Stimulated activated CD8-positive, alpha-beta memory T cell treated with anti-CD3 and anti-CD28 coated beads, Interleukin-12 subunit alpha, Interleukin-12 subunit beta, amount 100 ng/mL, for 4 hours (primary cell): ENCODE measurements around the gene ADM5.
A peak's percentile ranks its signal among the peaks of the same experiment; 100 is the strongest.

Source experiments
- DNase-seq: peaks from one replicate; pipeline ENCODE4 v3.0.0-alpha.2; 2020; ENCODE audit warnings: low read depth

Gene ADM5

GRCh38 chr19:49689133-49690078 lies at the start of gene ADM5:
ADM5 (plus strand) TSS chr19:49689594; CDS start chr19:49689838, 244 bp downstream.
- no peak for DNase-seq

DNA sequence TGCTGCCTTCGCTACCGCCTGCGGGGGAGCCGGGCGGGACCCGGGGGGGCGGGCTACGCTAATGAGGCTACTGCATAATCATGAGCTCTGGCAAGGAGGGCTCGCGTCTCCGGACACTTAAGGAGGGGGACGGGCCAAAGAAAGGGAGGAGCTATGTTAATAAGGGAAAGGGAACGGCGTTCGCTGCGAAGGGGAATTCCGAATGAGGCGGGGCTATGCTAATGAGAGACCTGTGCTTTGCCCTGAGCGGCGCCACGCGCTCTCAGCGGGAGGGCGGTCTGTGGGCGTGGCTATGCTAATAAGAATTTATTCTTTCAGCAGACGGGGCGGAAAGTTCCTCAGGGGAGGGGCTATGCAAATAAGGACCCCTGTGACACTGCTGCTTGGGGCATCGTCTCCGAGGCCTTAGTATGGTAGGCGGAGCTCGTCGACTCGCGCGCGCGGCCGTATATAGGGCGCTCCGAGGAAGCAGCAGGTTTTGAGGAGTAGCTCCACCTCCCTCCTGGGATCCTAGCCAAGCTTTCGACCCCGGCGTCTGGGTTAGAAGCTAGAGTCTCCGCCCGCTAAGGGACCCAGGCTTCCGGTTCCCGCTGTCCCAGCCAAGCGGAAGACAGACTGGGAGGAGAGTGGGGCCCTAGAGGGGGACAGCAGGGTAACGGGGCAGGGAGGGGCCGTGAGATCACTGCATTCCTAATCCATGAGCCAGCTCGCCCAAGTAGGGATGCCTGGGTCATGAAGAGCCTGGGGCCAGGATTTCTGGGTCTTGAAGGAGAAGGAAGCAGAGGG lies 49.1 kb upstream of the ADM5 start, which contains the start of gene RRAS:
RRAS (minus strand) TSS at position 31 of the 786 bp plus-strand sequence. CDS start 45 bp downstream, outside the sequence.
- DNase-seq: peak; percentile 99

DNA sequence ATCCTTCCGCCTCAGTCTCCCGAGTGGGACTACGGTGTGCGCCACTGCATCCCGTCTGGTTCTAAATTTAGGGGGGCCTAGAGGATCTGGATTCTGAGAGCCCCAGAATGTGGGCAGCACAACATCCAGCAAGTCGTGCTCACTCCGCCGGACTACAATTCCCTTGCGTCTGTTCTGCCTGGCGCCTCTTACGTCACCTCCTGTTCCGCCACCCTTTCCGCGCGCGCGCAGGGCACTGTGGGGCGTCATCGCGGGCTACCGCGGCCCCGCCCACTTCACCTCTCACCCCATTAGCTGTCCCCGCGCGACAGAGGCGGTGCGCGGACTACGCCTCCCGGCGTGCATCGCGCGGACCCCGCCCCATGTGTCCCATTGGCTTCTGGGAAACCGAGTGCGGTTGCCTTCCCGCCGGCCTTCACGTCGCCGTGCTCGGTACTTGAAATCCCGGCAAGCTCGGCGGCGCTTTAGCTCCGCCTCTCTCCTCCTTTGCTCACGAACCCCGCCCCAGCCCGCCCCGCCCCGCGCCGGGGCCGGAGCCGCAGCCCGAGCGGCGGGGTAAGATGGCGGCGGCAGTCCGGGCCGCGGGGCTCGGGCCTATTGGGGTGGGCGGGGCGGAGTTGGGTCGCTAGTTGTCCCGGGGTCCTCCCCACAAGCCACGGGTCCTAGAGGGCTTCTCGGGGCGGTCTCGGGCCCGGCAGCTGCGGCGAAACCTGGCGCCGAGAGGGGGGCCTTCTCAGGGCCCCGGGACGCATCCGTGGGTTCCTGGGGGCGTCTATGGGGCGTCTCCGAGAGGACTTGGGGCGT lies 47.5 kb upstream of the ADM5 start, which contains the start of gene SCAF1:
SCAF1 (plus strand) TSS at position 522 of the 804 bp plus-strand sequence. CDS start 2,818 bp downstream, outside the sequence.
- DNase-seq: peak; percentile 100

DNA sequence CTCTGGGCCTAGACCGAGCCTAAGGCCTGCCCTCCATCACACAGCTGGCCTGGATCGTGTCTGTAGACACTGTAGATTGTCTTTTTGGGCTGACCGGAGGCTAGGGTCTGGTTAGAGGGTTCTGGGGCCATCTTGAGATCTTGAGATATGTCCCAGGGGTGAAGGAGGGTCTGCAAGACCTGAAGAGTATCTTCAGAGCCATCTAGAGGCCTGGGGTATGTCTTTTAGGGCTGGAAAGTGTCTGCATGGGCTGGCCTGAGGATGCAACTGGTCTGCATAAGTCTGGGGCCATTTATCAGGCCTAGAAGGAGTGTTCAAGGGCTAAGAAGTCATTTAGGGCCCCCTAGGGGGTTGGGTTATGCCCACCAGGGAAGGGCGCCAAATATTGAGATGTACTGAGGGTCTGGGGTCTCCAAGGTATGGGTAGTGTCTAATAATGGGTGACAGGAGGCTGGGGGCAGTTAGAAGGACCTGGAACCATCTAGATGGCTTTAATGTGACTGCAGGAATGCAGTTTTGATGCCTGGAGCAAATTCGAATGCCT lies 46.8 kb upstream of the ADM5 start:
- no peak for DNase-seq

GRCh38 chr19:49643466-49643865 lies 45.9 kb upstream of the ADM5 start:
- DNase-seq: no peak

DNA sequence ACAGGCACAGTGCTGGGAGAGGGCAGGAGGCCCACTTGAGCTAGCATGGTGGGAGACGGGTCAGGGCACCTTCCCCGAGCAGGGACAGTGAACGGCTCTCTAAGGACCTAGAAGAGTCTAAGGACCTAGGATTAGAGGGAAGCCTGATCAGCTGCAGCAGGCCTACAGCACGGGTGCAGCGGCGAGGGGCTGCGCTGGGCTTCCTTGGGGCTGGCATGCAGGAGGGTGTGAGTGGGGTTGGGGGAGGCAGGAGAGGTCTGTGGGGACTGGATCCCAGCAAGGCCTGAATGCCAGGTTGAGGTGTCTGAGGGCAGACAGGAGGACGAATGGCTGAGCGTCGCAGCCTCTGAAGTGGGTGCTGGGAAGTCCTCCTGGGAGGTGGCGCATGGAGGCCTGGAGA lies 43.8 kb upstream of the ADM5 start:
- no peak for DNase-seq

- DNase-seq: no peak
These were observed 43.4 kb upstream of the ADM5 start for GRCh38 chr19:49645995-49646394.

DNA sequence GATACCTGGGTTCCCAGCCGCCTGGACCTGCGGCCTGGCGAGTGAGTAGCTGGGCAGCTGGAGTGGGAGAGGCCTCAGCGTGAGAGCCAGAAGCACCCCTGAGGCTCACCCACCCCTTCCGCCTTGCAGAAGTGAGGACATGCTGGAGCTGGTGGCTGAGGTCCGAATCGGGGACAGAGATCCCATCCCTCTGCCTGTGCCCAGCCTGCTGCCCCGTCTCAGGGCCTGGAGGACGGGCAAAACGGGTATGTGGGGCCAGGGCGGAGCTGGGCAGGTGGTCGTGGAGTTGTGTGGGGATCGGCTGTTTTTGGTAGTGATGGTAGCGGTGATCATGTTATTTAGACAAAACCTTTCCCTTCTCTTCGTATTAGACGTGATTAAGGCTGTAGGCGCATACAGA lies 42.8 kb upstream of the ADM5 start:
- no peak for DNase-seq

DNA sequence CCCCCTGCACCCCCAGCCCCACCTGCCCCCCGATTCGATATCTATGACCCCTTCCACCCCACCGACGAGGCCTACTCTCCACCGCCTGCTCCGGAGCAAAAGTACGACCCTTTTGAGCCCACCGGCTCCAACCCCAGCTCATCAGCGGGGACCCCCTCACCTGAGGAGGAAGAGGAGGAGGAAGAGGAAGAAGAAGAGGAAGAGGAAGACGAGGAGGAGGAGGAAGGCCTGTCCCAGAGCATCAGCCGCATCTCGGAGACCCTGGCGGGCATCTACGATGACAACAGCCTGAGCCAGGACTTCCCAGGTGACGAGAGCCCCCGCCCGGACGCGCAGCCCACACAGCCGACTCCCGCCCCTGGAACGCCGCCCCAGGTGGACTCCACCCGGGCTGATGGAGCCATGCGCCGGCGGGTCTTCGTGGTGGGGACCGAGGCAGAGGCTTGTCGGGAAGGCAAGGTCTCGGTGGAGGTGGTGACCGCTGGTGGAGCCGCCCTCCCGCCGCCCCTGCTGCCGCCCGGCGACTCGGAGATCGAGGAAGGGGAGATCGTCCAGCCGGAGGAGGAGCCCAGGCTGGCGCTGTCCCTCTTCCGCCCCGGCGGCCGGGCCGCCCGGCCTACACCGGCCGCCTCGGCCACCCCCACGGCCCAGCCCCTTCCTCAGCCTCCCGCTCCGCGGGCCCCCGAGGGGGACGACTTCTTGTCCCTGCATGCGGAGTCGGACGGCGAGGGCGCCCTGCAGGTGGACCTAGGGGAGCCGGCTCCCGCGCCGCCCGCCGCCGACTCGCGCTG lies 38.2 kb upstream of the ADM5 start:
- DNase-seq: no peak

- DNase-seq: no peak
These were observed 37.4 kb upstream of the ADM5 start for GRCh38 chr19:49651820-49652550.

DNA sequence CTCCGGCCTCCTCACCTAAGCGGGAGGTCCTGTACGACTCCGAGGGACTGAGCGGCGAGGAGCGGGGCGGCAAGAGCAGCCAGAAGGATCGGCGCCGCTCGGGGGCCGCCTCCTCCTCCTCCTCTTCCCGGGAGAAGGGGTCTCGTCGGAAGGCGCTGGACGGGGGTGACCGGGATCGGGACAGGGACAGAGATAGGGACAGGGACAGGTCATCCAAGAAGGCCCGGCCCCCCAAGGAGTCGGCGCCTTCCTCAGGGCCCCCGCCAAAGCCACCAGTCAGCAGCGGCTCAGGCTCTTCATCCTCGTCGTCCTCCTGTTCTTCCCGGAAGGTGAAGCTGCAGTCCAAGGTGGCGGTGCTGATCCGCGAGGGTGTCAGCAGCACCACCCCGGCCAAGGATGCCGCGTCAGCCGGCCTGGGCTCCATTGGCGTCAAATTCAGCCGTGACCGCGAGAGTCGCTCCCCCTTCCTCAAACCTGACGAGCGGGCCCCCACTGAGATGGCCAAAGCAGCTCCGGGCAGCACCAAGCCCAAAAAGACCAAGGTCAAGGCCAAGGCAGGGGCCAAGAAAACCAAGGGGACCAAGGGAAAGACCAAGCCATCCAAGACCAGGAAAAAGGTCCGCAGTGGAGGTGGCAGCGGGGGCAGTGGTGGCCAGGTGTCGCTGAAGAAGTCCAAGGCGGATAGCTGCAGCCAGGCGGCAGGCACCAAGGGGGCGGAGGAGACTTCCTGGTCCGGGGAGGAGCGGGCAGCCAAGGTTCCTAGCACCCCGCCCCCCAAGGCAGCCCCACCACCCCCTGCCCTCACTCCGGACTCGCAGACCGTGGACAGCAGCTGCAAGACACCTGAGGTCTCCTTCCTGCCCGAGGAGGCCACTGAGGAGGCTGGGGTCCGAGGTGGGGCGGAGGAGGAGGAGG lies 36.6 kb upstream of the ADM5 start:
- DNase-seq: no peak

DNA sequence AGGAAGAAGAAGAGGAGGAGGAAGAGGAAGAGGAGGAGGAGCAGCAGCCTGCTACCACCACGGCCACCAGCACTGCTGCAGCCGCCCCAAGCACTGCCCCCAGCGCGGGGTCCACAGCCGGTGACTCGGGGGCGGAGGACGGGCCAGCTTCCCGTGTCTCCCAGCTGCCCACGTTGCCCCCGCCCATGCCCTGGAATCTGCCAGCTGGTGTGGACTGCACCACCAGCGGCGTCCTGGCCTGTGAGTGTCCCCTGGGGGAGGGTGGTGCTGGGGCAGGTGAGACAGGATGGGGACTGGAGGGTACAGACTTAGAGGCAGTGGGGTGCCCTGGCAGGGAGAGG lies 36.0 kb upstream of the ADM5 start:
- no peak for DNase-seq

DNA sequence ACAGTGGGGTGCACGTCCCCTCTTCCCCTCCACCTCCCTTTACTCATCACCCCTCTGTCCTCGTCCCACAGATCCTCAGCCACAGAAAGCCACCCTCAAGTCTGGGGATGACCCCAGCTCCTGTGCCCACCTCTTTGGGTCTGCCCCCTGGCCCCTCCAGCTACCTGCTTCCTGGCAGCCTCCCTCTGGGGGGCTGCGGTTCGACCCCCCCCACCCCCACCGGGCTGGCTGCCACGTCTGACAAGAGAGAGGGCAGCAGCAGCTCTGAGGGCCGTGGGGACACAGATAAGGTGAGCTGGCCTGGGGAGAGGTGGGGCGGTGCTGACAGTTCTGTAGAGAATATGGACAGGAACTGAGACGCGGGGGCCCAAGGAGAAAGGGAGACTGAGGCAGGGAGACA lies 34.8 kb upstream of the ADM5 start:
- no peak for DNase-seq

DNA sequence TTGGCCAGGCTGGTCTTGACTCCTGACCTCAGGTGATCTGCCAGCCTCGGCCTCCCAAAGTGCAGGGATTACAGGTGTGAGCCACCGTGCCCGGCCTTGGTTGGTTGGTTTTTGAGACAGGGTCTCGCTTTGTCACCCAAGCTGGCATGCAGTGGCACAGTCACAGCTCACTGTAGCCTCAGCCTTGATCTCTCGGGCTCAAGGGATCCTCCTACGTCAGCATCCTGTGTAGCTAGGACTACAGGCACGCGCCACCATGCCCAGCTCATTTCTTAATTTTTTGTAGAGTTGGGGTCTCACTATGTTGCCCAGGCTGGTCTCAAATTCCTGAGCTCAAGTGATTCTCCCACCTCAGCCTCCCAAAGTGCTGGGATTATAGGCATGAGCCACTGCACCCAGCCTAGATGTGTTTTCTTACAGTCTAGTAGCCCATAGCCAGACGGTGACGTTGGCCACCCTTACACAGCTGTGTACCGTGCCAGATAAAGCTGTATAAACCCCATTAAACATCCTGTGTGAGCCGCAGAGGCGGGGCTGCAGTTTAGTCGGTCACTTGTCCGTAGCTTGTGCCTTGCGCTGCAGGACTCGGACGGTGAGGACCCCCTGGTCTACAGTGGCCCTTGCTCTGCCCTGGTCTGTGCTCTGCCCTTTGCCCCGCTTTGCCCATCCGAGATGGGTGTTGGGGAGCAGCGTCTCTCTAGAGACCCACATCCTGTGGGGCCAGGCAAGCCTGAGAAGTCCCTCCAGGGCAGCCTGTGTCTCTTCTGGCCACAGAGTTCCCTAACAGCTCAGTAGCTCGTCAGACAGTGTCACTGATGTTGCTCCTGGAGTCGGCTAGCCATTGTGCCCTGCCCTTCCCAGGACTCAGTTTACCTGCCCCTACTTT lies 33.6 kb upstream of the ADM5 start:
- DNase-seq: no peak

DNA sequence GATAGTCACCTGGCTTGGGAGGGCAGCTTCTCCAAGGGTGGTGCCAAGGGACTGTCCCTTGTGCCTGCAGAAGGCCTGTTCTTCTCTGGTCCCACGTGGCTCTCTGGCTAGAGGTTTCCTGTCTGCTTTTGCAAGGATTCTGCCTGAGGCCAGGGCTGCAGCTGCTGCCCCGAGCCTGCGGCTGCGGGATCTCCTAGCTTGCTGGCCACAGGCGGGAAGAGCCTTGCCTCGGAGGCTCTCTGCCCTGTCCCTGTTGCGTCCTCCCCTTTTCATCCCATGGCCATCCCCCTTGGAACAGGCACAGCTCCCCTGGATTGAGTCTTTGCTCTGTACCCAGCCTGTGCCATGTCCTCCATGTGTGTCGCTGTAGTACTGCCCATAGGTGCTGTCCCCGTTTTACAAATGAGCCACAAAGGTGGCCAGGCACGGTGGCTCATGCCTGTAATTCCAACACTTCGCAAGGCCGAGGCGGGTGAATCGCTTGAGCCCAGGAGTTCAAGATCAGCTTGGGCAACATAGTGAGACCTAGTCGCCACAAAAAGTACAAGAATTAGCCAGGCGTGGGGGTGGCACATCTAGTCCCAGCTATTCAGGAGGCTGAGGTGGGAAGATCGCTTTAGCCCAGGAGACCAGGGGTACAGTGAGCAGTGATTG lies 32.8 kb upstream of the ADM5 start:
- DNase-seq: no peak

- no peak for DNase-seq
These were observed 31.8 kb upstream of the ADM5 start for GRCh38 chr19:49657493-49658138.

DNA sequence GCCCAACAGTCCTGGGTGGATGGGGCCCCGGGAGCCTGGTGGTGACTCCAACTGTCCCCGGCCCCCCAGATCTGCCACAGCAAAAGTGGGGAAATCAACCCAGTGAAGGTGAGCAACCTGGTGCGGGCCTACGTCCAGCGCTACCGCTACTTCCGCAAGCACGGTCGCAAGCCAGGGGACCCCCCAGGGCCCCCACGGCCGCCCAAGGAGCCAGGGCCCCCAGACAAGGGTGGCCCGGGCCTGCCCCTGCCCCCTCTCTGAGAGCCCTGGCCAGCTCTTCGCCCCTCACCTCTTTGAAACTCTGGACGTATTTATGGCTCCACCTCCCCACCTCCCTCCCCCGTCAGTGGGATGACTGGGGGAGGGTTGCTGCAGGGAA lies 31.3 kb upstream of the ADM5 start:
- DNase-seq: no peak
